22Rv1 (cell line): ENCODE measurements around the gene DTX1.

Experiments
- ZFX ChIP-seq: fragments of 450-650 bp; IDR thresholded peaks from 2 replicates; pipeline ENCODE4 v1.6.1; 2017; ENCODE audit warnings: antibody characterized with exemption, borderline replicate concordance
- TF ChIP-seq, protein P1 (sequence below): fragments of 450-650 bp; IDR thresholded peaks from 2 replicates; pipeline ENCODE4 v1.5.1; 2017; ENCODE audit warnings: mild to moderate bottlenecking

DNA sequence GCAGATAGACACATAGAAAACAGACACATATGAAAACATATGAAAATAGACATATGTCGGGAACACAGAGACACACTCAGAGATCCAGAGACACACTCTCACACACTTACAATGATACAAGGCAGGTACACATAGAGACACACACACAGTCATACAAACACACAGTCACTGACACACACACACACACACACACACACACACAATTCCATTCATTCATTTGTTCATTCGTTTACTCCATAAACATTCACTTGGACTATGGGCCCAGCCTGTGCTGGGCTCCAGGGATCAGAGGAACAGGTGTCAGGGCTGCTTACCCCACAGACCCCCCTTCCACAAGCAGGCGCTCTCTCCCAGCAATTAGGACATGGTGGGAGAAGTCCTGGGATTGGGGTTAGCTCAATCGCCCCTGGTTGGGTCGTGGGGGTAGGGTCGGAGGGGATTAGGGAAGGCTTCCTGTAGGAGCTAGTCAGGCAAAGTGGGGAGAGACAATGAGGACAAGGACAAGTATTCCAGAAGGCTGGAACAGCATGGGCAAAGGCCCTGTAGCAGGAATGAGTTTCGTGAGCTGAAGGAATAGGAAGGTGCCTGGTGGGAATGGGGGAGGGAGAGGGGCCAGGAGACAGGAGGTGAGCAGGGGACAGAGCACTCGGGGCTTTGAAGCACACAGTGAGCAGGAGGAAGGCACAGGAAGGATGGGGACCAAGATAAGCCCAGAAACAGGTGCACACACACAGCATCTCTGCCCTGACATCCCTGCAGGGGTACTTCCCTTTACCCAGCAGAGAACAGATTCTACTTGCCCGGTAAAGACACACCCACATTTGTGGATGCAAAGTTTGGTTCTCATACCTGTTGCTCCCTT, 72.5 kb downstream of the DTX1 start:
- TF ChIP-seq, protein P1, sequence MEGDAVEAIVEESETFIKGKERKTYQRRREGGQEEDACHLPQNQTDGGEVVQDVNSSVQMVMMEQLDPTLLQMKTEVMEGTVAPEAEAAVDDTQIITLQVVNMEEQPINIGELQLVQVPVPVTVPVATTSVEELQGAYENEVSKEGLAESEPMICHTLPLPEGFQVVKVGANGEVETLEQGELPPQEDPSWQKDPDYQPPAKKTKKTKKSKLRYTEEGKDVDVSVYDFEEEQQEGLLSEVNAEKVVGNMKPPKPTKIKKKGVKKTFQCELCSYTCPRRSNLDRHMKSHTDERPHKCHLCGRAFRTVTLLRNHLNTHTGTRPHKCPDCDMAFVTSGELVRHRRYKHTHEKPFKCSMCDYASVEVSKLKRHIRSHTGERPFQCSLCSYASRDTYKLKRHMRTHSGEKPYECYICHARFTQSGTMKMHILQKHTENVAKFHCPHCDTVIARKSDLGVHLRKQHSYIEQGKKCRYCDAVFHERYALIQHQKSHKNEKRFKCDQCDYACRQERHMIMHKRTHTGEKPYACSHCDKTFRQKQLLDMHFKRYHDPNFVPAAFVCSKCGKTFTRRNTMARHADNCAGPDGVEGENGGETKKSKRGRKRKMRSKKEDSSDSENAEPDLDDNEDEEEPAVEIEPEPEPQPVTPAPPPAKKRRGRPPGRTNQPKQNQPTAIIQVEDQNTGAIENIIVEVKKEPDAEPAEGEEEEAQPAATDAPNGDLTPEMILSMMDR, result no peak
- no peak for TF ChIP-seq ZFX
